ENCODE results near the gene SAA4. TPM values are rescaled to one million over a fixed set of nuclear protein-coding genes. Genes with fewer than 3 reads are reported as not detected.

Gene SAA4
- polyA plus RNA-seq, 1 donor from 2014 or later = 0.58 TPM

DNA sequence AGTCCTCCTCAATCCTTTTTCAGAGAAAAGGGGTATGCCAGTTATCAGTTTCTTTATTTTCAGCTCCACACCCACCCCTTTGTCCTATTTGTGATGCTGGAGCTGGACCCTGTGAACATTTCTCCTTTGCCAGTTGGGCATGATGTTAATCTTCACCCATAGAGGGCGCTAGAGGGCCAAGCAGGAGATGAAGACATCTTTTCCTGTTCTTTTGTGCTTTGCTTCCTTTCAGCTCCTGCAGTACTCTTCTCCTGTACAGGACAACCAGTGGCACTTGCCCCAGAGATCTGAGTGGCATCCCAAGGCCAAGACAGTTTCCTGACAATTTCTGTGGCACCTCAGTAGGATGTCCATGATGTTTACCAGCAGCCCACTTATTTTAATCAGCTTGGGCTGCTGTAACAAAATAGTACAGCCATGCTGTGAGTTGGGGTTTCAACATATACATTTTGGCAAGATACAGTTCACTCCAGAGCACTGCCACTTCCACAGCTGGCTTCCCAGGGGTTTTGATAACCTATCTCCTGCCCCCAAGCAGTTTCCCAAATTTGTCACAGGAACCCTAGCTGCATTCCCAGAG is 7.3 kb upstream of the SAA4 start:
- no peaks in the 10 kb centered on the region for H3F3A ChIP-seq (ENCODE audit: insufficient read depth, low read length, poor library complexity, severe bottlenecking)
- no peak overlapping the region for H3K4me3 ChIP-seq (ENCODE audit: low read length)
- no peak overlapping the region for H2AFZ ChIP-seq (ENCODE audit: low read depth, low read length)
- H3K27ac ChIP-seq (ENCODE audit: low read length) = no peak overlapping the region
- H3K4me2 ChIP-seq (ENCODE audit: low read length) = no peak overlapping the region
- no peaks in the 10 kb centered on the region for H4K20me1 ChIP-seq (ENCODE audit: insufficient read depth)
- no peaks in the 10 kb centered on the region for H3K79me2 ChIP-seq (replicated peaks; ENCODE audit: insufficient read depth, low read length)
- no peak overlapping the region for H3K9ac ChIP-seq (ENCODE audit: low read length)
- H3K27me3 ChIP-seq (ENCODE audit: insufficient read depth, low read depth, low read length) = no peaks in the 10 kb centered on the region
- TF ChIP-seq MXI1 (conservative IDR thresholded peaks at IDR 0.05; ENCODE audit: poor library complexity, severe bottlenecking) (no peak), EP300 (conservative IDR thresholded peaks at IDR 0.05; ENCODE audit: poor library complexity, severe bottlenecking) (no peak), POLR2AphosphoS5 (IDR thresholded peaks at IDR 0.05) (no peak), SMC3 (conservative IDR thresholded peaks at IDR 0.05; ENCODE audit: poor library complexity) (no peak), TAF1 (IDR thresholded peaks at IDR 0.05; ENCODE audit: low read depth) (no peak), RAD21 (conservative IDR thresholded peaks at IDR 0.05) (no peak)
- TF ChIP-seq, protein P1, sequence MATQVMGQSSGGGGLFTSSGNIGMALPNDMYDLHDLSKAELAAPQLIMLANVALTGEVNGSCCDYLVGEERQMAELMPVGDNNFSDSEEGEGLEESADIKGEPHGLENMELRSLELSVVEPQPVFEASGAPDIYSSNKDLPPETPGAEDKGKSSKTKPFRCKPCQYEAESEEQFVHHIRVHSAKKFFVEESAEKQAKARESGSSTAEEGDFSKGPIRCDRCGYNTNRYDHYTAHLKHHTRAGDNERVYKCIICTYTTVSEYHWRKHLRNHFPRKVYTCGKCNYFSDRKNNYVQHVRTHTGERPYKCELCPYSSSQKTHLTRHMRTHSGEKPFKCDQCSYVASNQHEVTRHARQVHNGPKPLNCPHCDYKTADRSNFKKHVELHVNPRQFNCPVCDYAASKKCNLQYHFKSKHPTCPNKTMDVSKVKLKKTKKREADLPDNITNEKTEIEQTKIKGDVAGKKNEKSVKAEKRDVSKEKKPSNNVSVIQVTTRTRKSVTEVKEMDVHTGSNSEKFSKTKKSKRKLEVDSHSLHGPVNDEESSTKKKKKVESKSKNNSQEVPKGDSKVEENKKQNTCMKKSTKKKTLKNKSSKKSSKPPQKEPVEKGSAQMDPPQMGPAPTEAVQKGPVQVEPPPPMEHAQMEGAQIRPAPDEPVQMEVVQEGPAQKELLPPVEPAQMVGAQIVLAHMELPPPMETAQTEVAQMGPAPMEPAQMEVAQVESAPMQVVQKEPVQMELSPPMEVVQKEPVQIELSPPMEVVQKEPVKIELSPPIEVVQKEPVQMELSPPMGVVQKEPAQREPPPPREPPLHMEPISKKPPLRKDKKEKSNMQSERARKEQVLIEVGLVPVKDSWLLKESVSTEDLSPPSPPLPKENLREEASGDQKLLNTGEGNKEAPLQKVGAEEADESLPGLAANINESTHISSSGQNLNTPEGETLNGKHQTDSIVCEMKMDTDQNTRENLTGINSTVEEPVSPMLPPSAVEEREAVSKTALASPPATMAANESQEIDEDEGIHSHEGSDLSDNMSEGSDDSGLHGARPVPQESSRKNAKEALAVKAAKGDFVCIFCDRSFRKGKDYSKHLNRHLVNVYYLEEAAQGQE (IDR thresholded peaks at IDR 0.05; ENCODE audit: borderline replicate concordance) = no peak
- TF ChIP-seq, protein P2, sequence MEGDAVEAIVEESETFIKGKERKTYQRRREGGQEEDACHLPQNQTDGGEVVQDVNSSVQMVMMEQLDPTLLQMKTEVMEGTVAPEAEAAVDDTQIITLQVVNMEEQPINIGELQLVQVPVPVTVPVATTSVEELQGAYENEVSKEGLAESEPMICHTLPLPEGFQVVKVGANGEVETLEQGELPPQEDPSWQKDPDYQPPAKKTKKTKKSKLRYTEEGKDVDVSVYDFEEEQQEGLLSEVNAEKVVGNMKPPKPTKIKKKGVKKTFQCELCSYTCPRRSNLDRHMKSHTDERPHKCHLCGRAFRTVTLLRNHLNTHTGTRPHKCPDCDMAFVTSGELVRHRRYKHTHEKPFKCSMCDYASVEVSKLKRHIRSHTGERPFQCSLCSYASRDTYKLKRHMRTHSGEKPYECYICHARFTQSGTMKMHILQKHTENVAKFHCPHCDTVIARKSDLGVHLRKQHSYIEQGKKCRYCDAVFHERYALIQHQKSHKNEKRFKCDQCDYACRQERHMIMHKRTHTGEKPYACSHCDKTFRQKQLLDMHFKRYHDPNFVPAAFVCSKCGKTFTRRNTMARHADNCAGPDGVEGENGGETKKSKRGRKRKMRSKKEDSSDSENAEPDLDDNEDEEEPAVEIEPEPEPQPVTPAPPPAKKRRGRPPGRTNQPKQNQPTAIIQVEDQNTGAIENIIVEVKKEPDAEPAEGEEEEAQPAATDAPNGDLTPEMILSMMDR (IDR thresholded peaks at IDR 0.05; ENCODE audit: poor library complexity, severe bottlenecking) = no peak
- H3K9me2 ChIP-seq (ENCODE audit: insufficient read depth, low read length) = no peaks in the 10 kb centered on the region
- no peaks in the 10 kb centered on the region for H3K9me3 ChIP-seq (ENCODE audit: low read length)
- no peaks in the 10 kb centered on the region for H3K36me3 ChIP-seq (ENCODE audit: insufficient read depth, low read length)

DNA sequence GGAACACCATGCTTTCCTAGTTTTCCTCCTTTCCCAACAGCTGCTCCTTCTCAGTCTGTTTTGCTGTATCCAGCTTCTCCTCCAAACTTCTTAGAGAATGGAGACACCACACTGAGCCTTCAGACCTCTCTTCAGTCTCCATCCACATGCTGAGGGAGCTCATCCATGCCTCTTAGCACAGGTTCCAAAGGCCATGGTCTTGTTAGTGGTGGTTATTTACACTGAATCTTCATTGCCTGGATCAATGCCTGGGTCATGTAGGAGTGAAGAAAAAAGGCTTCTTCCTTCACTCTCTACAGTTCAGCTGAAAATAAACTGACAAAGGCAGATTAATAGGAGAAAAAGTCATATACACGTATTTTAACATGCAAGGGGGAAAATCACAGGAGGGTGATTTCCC is 3.1 kb upstream of the SAA4 start:
- no peaks in the 10 kb centered on the region for H3K9me2 ChIP-seq (ENCODE audit: insufficient read depth, low read length)
- H3K27ac ChIP-seq (ENCODE audit: low read length) = no peak overlapping the region
- TF ChIP-seq EP300 (conservative IDR thresholded peaks at IDR 0.05; ENCODE audit: poor library complexity, severe bottlenecking) = no peak
- no peak overlapping the region for H3K4me3 ChIP-seq (ENCODE audit: low read length)
- no peaks in the 10 kb centered on the region for H3F3A ChIP-seq (ENCODE audit: insufficient read depth, low read length, poor library complexity, severe bottlenecking)
- no peaks in the 10 kb centered on the region for H3K36me3 ChIP-seq (ENCODE audit: insufficient read depth, low read length)
- no peak overlapping the region for H3K4me2 ChIP-seq (ENCODE audit: low read length)
- H3K79me2 ChIP-seq (replicated peaks; ENCODE audit: insufficient read depth, low read length) = no peaks in the 10 kb centered on the region
- no peaks in the 10 kb centered on the region for H4K20me1 ChIP-seq (ENCODE audit: insufficient read depth)
- H3K9me3 ChIP-seq (ENCODE audit: low read length) = no peaks in the 10 kb centered on the region
- H3K27me3 ChIP-seq (ENCODE audit: insufficient read depth, low read depth, low read length) = no peaks in the 10 kb centered on the region
- no peak overlapping the region for H2AFZ ChIP-seq (ENCODE audit: low read depth, low read length)
- H3K9ac ChIP-seq (ENCODE audit: low read length) = no peak overlapping the region
